SK-N-SH (cell line): Measurements from ENCODE around the gene IGF2BP2. TPM values are rescaled to one million over a fixed set of nuclear protein-coding genes. Genes with fewer than 3 reads are reported as not detected.

Experiments used
- CTCF ChIA-PET: fragments of 300-600, 350-600 bp; formaldehyde crosslinking; extraction: SDS; loops from one replicate; lab custom pipeline; 2021; lab: Yijun Ruan, JAX
- POLR2A ChIA-PET: fragments of 350-600 bp; sonication (Branson Sonifier 250); formaldehyde crosslinking; extraction: SDS; loops from one replicate; lab custom pipeline; 2020; ENCODE audit warnings: antibody characterized with exemption, inconsistent platforms; lab: Yijun Ruan, JAX
- DNase-seq: peaks from one replicate; pipeline ENCODE4 v3.0.0; 2012
- H2AFZ ChIP-seq: fragments of 200-600 bp; sonication (generic); 2 replicates; pipeline ENCODE4 v1.8.1; 2016; ENCODE audit warnings: antibody characterized with exemption, mild to moderate bottlenecking, low read depth
- H3F3A ChIP-seq: fragments of 200-600 bp; sonication (generic); replicated peaks from 2 replicates; pipeline ENCODE3; 2016; ENCODE audit warnings: antibody characterized with exemption, mild to moderate bottlenecking; ENCODE audit not compliant: insufficient read depth
- H3K27ac ChIP-seq, 2 experiments: fragments of 200-500 bp in 1 of 2; fragments of 200-600 bp in 1 of 2; sonication (Bioruptor generic) in 1 of 2; sonication (generic), shearing (Covaris generic) in 1 of 2; 2 replicates each; pipeline versions ENCODE4 v1.5.1 to v1.6.1; 2014 to 2016; ENCODE audit warnings: low read depth in 2 of 2, inconsistent platforms in 1 of 2, low read length in 1 of 2, mild to moderate bottlenecking in 1 of 2, mixed read lengths in 1 of 2
- H3K27me3 ChIP-seq: fragments of 200-600 bp; sonication (generic), shearing (Covaris generic); 2 replicates; pipeline ENCODE4 v1.6.1; 2016; ENCODE audit warnings: mixed run types; ENCODE audit not compliant: insufficient read depth
- H3K36me3 ChIP-seq, 2 experiments: fragments of 200-500 bp in 1 of 2; fragments of 200-600 bp in 1 of 2; sonication (Bioruptor generic) in 1 of 2; sonication (generic) in 1 of 2; replicated peaks in 1 of 2; 2 replicates each; pipeline versions ENCODE3 to v1.5.1; 2014 to 2016; ENCODE audit warnings: low read length in 1 of 2, mild to moderate bottlenecking in 1 of 2; ENCODE audit not compliant: insufficient read depth in 2 of 2, control insufficient read depth in 1 of 2
- H3K4me1 ChIP-seq, 2 experiments: fragments of 200-500 bp in 1 of 2; fragments of 200-600 bp in 1 of 2; sonication (Bioruptor generic) in 1 of 2; sonication (generic), shearing (Covaris generic) in 1 of 2; 2 replicates each; pipeline versions ENCODE4 v1.5.1 to v1.6.1; 2014 to 2016; ENCODE audit warnings: low read depth in 1 of 2, low read length in 1 of 2, mixed run types in 1 of 2; ENCODE audit not compliant: insufficient read depth in 2 of 2, control insufficient read depth in 1 of 2
- H3K4me2 ChIP-seq: fragments of 200-600 bp; sonication (generic), shearing (Covaris generic); 2 replicates; pipeline ENCODE4 v1.6.1; 2017; ENCODE audit warnings: mixed run types
- H3K4me3 ChIP-seq, 2 experiments: fragments of 200-500 bp in 1 of 2; fragments of 200-600 bp in 1 of 2; sonication (Bioruptor generic) in 1 of 2; sonication (generic), shearing (Covaris generic) in 1 of 2; 2 replicates each; pipeline versions ENCODE4 v1.5.1 to v1.8.1; 2014 to 2016; ENCODE audit warnings: low read depth in 2 of 2, inconsistent platforms in 1 of 2, low read length in 1 of 2, mild to moderate bottlenecking in 1 of 2, mixed read lengths in 1 of 2, moderate library complexity in 1 of 2
- H3K79me2 ChIP-seq: fragments of 200-600 bp; sonication (generic); 2 replicates; pipeline ENCODE4 v1.8.1; 2017; ENCODE audit warnings: mild to moderate bottlenecking; ENCODE audit not compliant: insufficient read depth
- H3K9ac ChIP-seq: fragments of 200-600 bp; sonication (generic); 2 replicates; pipeline ENCODE4 v1.6.1; 2017; ENCODE audit warnings: mixed run types
- H3K9me2 ChIP-seq: fragments of 200-600 bp; sonication (generic); 2 replicates; pipeline ENCODE4 v1.6.1; 2017; ENCODE audit warnings: mixed run types
- H3K9me3 ChIP-seq: fragments of 200-600 bp; sonication (generic); 2 replicates; pipeline ENCODE4 v1.6.1; 2017; ENCODE audit warnings: mixed run types, mild to moderate bottlenecking, moderate library complexity
- H4K20me1 ChIP-seq: fragments of 200-600 bp; sonication (generic); 2 replicates; pipeline ENCODE4 v1.6.1; 2017; ENCODE audit warnings: mild to moderate bottlenecking, mixed run types; ENCODE audit not compliant: insufficient read depth
- CHD2 ChIP-seq: fragments of 150-350 bp; IDR thresholded peaks from 2 replicates; pipeline ENCODE4 v1.6.1; 2018; ENCODE audit warnings: low read length; ENCODE audit not compliant: partially characterized antibody
- ELF1 ChIP-seq: IDR thresholded peaks from 2 replicates; pipeline ENCODE4 v1.4.0; 2012
- EP300 ChIP-seq, 2 experiments: IDR thresholded peaks; 2 replicates each; pipeline versions ENCODE4 v1.4.0 to v1.6.1; 2012; ENCODE audit warnings: borderline replicate concordance in 1 of 2, low read depth in 1 of 2, low read length in 1 of 2
- FOSL2 ChIP-seq: IDR thresholded peaks from 2 replicates; pipeline ENCODE4 v1.4.0; 2012; ENCODE audit warnings: low read depth, mild to moderate bottlenecking, moderate library complexity, borderline replicate concordance
- FOXJ3 ChIP-seq: sonication (generic); formaldehyde crosslinking; IDR thresholded peaks from 2 replicates; pipeline ENCODE4 v1.5.1; 2020; ENCODE audit warnings: mild to moderate bottlenecking, missing genetic modification reagents
- FOXM1 ChIP-seq: IDR thresholded peaks from 2 replicates; pipeline ENCODE4 v1.4.0; 2012; ENCODE audit warnings: low read depth, mild to moderate bottlenecking
- GABPA ChIP-seq: IDR thresholded peaks from 2 replicates; pipeline ENCODE4 v1.4.0; 2012; ENCODE audit warnings: low read depth, mild to moderate bottlenecking
- GATA2 ChIP-seq: sonication (generic); formaldehyde crosslinking; IDR thresholded peaks from 2 replicates; pipeline ENCODE4 v1.5.0; 2020; ENCODE audit warnings: mild to moderate bottlenecking, missing genetic modification reagents
- JUND ChIP-seq: IDR thresholded peaks from 2 replicates; pipeline ENCODE4 v1.4.0; 2012
- NFIC ChIP-seq: IDR thresholded peaks from 2 replicates; pipeline ENCODE4 v1.4.0; 2012; ENCODE audit warnings: borderline replicate concordance
- RAD21 ChIP-seq: IDR thresholded peaks from 2 replicates; pipeline ENCODE4 v1.6.1; 2012; ENCODE audit warnings: mild to moderate bottlenecking, low read length
- RCOR1 ChIP-seq: fragments of 150-350 bp; IDR thresholded peaks from 2 replicates; pipeline ENCODE4 v1.6.1; 2017; ENCODE audit warnings: antibody characterized with exemption, low read length
- RXRA ChIP-seq: IDR thresholded peaks from 2 replicates; pipeline ENCODE4 v1.4.0; 2012; ENCODE audit warnings: low read depth, mild to moderate bottlenecking, borderline replicate concordance
- SIN3A ChIP-seq: IDR thresholded peaks from 2 replicates; pipeline ENCODE4 v1.6.1; 2012; ENCODE audit warnings: low read depth, mild to moderate bottlenecking, low read length, moderate library complexity, borderline replicate concordance
- SMC3 ChIP-seq: IDR thresholded peaks from 2 replicates; pipeline ENCODE4 v1.6.1; 2012; ENCODE audit warnings: low read depth, low read length, improper control_type of control experiment
- TAF1 ChIP-seq: IDR thresholded peaks from 2 replicates; pipeline ENCODE4 v1.6.1; 2012; ENCODE audit warnings: low read depth, mild to moderate bottlenecking, low read length, moderate library complexity, borderline replicate concordance
- TCF12 ChIP-seq: IDR thresholded peaks from 2 replicates; pipeline ENCODE4 v1.4.0; 2012
- YY1 ChIP-seq: IDR thresholded peaks from 2 replicates; pipeline ENCODE4 v1.4.0; 2012; ENCODE audit warnings: low read depth, mild to moderate bottlenecking
- WGBS: methylation state at CpG from one replicate; pipeline ENCODE4 v1.1.6; 2017; ENCODE audit warnings: low lambda C conversion rate; 5-methylcytosine and 5-hydroxymethylcytosine counted together
- polyA plus RNA-seq, 3 experiments: library from polyadenylated mRNA; depleted of rRNA; stranded (reverse); fragments of >200 nt; gene quantifications; 2 replicates each; pipeline ENCODE4 v1.2.3, GENCODE V29; 2012
- TF ChIP-seq, protein P1 (sequence below): IDR thresholded peaks from 2 replicates; pipeline ENCODE4 v1.6.1; 2012; ENCODE audit warnings: mild to moderate bottlenecking, low read depth, low read length, moderate library complexity
- TF ChIP-seq, protein P2 (sequence below): IDR thresholded peaks from 2 replicates; pipeline ENCODE4 v1.4.0; 2012; ENCODE audit warnings: low read depth, borderline replicate concordance
- TF ChIP-seq, protein P3 (sequence below): fragments of 150-350 bp; IDR thresholded peaks from 2 replicates; pipeline ENCODE4 v1.6.1; 2016; ENCODE audit warnings: mild to moderate bottlenecking, low read depth, low read length
- TF ChIP-seq, protein P4 (sequence below): IDR thresholded peaks from 2 replicates; pipeline ENCODE4 v1.4.0; 2012; ENCODE audit warnings: low read depth
- TF ChIP-seq, protein P5 (sequence below): IDR thresholded peaks from 2 replicates; pipeline ENCODE4; 2012
- TF ChIP-seq, protein P6 (sequence below): fragments of 150-350 bp; IDR thresholded peaks from 2 replicates; pipeline ENCODE4 v1.6.1; 2017; ENCODE audit warnings: antibody characterized with exemption, low read length, low read depth, borderline replicate concordance
- TF ChIP-seq, protein P7 (sequence below): fragments of 200-600 bp; sonication (generic); IDR thresholded peaks from 2 replicates; pipeline ENCODE4 v1.6.1; 2017; ENCODE audit warnings: antibody characterized with exemption, mild to moderate bottlenecking, moderate library complexity

Gene IGF2BP2
- polyA plus RNA-seq, 1 of the 3 experiments (the other 2 are of a cell fraction), result 5.4 TPM

DNA sequence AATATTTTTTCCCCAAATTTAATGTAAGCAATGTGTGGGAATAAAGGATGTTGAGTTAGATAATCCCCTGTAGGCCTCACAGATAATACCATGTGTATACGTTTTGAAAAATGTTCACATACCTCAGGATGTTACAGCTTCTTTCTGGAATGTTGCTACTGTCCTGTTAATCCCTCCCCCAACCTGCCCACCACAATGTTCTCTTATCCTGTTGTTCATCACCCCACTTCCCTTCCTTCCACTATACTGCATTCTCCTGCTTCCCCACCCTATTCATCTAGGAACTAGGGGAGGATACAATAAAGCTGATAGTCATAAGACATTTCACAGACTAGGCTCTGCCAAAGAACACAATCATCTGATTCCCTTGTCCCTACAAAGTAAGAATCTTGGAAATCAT, 92.1 kb downstream of the IGF2BP2 start:
- H3K4me1 ChIP-seq, result peaks cover 2 to 66% of the 10 kb centered on the region in 2 experiments
- H3K4me3 ChIP-seq, result no peak overlapping the region
- H3K9me3 ChIP-seq, result no peaks in the 10 kb centered on the region
- H2AFZ ChIP-seq, result no peak overlapping the region
- peaks cover 29% of the 10 kb centered on the region; the same call in 1 of the 2 replicates for H4K20me1 ChIP-seq
- no peaks in the 10 kb centered on the region for H3K9me2 ChIP-seq
- no peak for DNase-seq
- peaks cover 62% of the 10 kb centered on the region for H3F3A ChIP-seq
- CTCF ChIA-PET, result interaction anchor here (1.1 to 6.9 kb wide), 6 partner anchors 8 to 80 kb away, joined by 3 to 45 read pairs (median 6); no protein-coding TSS in a partner anchor
- no peaks in the 10 kb centered on the region for H3K27me3 ChIP-seq
- H3K4me2 ChIP-seq, result peak overlapping the region; percentile 46
- H3K27ac ChIP-seq, result peak overlapping the region; percentile 35 to 99; a peak in 3 of 4 replicates
- WGBS, result 9% methylated on average over 1 of the region's 1 CpG
- no peaks in the 10 kb centered on the region for H3K36me3 ChIP-seq
- peak overlapping the region; percentile 63; the same call in 1 of the 2 replicates for H3K9ac ChIP-seq
- POLR2A ChIA-PET, result no interaction called here
- peaks cover 92% of the 10 kb centered on the region for H3K79me2 ChIP-seq
- no peak for TF ChIP-seq RAD21
- peak; percentile 30; the same call in 1 of the 2 replicates for TF ChIP-seq FOSL2
- TF ChIP-seq SMC3, result no peak
- TF ChIP-seq FOXJ3 (CRISPR knock-in tag), result no peak
- TF ChIP-seq, protein P1, sequence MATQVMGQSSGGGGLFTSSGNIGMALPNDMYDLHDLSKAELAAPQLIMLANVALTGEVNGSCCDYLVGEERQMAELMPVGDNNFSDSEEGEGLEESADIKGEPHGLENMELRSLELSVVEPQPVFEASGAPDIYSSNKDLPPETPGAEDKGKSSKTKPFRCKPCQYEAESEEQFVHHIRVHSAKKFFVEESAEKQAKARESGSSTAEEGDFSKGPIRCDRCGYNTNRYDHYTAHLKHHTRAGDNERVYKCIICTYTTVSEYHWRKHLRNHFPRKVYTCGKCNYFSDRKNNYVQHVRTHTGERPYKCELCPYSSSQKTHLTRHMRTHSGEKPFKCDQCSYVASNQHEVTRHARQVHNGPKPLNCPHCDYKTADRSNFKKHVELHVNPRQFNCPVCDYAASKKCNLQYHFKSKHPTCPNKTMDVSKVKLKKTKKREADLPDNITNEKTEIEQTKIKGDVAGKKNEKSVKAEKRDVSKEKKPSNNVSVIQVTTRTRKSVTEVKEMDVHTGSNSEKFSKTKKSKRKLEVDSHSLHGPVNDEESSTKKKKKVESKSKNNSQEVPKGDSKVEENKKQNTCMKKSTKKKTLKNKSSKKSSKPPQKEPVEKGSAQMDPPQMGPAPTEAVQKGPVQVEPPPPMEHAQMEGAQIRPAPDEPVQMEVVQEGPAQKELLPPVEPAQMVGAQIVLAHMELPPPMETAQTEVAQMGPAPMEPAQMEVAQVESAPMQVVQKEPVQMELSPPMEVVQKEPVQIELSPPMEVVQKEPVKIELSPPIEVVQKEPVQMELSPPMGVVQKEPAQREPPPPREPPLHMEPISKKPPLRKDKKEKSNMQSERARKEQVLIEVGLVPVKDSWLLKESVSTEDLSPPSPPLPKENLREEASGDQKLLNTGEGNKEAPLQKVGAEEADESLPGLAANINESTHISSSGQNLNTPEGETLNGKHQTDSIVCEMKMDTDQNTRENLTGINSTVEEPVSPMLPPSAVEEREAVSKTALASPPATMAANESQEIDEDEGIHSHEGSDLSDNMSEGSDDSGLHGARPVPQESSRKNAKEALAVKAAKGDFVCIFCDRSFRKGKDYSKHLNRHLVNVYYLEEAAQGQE, result no peak
- TF ChIP-seq FOXM1, result no peak
- TF ChIP-seq ELF1, result no peak
- TF ChIP-seq, protein P2, sequence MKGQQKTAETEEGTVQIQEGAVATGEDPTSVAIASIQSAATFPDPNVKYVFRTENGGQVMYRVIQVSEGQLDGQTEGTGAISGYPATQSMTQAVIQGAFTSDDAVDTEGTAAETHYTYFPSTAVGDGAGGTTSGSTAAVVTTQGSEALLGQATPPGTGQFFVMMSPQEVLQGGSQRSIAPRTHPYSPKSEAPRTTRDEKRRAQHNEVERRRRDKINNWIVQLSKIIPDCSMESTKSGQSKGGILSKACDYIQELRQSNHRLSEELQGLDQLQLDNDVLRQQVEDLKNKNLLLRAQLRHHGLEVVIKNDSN, result no peak
- TF ChIP-seq GABPA, result no peak
- TF ChIP-seq NFIC, result peak; percentile 40; the same call in 1 of the 2 replicates
- TF ChIP-seq GATA2 (CRISPR knock-in tag), result no peak
- TF ChIP-seq EP300 (IDR thresholded peaks at IDR 0.05; ENCODE audit: borderline replicate concordance in 1 of 2, low read depth in 1 of 2, low read length in 1 of 2), result peak in 1 of 2 experiments; percentile 77; a peak in 2 of 4 replicates
- peak; percentile 75 for TF ChIP-seq TCF12
- TF ChIP-seq SIN3A, result no peak
- TF ChIP-seq, protein P3, sequence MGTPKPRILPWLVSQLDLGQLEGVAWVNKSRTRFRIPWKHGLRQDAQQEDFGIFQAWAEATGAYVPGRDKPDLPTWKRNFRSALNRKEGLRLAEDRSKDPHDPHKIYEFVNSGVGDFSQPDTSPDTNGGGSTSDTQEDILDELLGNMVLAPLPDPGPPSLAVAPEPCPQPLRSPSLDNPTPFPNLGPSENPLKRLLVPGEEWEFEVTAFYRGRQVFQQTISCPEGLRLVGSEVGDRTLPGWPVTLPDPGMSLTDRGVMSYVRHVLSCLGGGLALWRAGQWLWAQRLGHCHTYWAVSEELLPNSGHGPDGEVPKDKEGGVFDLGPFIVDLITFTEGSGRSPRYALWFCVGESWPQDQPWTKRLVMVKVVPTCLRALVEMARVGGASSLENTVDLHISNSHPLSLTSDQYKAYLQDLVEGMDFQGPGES, result no peak
- TF ChIP-seq JUND, result peak; percentile 18; the same call in 1 of the 2 replicates
- no peak for TF ChIP-seq YY1
- TF ChIP-seq, protein P4, sequence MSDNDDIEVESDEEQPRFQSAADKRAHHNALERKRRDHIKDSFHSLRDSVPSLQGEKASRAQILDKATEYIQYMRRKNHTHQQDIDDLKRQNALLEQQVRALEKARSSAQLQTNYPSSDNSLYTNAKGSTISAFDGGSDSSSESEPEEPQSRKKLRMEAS, result no peak
- no peak for TF ChIP-seq CHD2
- TF ChIP-seq, protein P5, sequence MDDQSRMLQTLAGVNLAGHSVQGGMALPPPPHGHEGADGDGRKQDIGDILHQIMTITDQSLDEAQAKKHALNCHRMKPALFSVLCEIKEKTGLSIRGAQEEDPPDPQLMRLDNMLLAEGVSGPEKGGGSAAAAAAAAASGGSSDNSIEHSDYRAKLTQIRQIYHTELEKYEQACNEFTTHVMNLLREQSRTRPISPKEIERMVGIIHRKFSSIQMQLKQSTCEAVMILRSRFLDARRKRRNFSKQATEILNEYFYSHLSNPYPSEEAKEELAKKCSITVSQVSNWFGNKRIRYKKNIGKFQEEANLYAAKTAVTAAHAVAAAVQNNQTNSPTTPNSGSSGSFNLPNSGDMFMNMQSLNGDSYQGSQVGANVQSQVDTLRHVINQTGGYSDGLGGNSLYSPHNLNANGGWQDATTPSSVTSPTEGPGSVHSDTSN, result peak; percentile 40; the same call in 1 of the 2 replicates
- no peak for TF ChIP-seq TAF1
- TF ChIP-seq, protein P6, sequence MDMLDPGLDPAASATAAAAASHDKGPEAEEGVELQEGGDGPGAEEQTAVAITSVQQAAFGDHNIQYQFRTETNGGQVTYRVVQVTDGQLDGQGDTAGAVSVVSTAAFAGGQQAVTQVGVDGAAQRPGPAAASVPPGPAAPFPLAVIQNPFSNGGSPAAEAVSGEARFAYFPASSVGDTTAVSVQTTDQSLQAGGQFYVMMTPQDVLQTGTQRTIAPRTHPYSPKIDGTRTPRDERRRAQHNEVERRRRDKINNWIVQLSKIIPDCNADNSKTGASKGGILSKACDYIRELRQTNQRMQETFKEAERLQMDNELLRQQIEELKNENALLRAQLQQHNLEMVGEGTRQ, result no peak
- TF ChIP-seq, protein P7, sequence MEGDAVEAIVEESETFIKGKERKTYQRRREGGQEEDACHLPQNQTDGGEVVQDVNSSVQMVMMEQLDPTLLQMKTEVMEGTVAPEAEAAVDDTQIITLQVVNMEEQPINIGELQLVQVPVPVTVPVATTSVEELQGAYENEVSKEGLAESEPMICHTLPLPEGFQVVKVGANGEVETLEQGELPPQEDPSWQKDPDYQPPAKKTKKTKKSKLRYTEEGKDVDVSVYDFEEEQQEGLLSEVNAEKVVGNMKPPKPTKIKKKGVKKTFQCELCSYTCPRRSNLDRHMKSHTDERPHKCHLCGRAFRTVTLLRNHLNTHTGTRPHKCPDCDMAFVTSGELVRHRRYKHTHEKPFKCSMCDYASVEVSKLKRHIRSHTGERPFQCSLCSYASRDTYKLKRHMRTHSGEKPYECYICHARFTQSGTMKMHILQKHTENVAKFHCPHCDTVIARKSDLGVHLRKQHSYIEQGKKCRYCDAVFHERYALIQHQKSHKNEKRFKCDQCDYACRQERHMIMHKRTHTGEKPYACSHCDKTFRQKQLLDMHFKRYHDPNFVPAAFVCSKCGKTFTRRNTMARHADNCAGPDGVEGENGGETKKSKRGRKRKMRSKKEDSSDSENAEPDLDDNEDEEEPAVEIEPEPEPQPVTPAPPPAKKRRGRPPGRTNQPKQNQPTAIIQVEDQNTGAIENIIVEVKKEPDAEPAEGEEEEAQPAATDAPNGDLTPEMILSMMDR, result no peak
- TF ChIP-seq RCOR1, result no peak
- TF ChIP-seq RXRA, result 0 out of 2 replicates have a peak, but pooled peaks have one; percentile 27
